Mucosa of stomach (tissue), 1 donor: Measurements from ENCODE around the gene COL7A1.

Source experiments
- H3K27me3 ChIP-seq: one replicate; pipeline ENCODE4 v1.7.0; 2013; ENCODE audit warnings: mild to moderate bottlenecking, low read length; ENCODE audit not compliant: control insufficient read depth, insufficient read depth
- H3K36me3 ChIP-seq: one replicate; pipeline ENCODE4 v1.7.0; 2013; ENCODE audit warnings: low read length; ENCODE audit not compliant: control insufficient read depth, insufficient read depth
- H3K4me1 ChIP-seq: one replicate; pipeline ENCODE4 v1.7.0; 2013; ENCODE audit warnings: mild to moderate bottlenecking, low read length; ENCODE audit not compliant: control insufficient read depth, insufficient read depth
- H3K4me3 ChIP-seq: one replicate; pipeline ENCODE4 v1.7.0; 2013; ENCODE audit warnings: low read length
- H3K9ac ChIP-seq: one replicate; pipeline ENCODE4 v1.7.0; 2013; ENCODE audit warnings: mild to moderate bottlenecking, low read length, moderate library complexity
- H3K9me3 ChIP-seq: one replicate; pipeline ENCODE4 v1.7.0; 2013; ENCODE audit warnings: mild to moderate bottlenecking, low read length, moderate library complexity; ENCODE audit not compliant: control insufficient read depth
- donor health status: Pancreatic carcinoma.

The COL7A1 gene

DNA sequence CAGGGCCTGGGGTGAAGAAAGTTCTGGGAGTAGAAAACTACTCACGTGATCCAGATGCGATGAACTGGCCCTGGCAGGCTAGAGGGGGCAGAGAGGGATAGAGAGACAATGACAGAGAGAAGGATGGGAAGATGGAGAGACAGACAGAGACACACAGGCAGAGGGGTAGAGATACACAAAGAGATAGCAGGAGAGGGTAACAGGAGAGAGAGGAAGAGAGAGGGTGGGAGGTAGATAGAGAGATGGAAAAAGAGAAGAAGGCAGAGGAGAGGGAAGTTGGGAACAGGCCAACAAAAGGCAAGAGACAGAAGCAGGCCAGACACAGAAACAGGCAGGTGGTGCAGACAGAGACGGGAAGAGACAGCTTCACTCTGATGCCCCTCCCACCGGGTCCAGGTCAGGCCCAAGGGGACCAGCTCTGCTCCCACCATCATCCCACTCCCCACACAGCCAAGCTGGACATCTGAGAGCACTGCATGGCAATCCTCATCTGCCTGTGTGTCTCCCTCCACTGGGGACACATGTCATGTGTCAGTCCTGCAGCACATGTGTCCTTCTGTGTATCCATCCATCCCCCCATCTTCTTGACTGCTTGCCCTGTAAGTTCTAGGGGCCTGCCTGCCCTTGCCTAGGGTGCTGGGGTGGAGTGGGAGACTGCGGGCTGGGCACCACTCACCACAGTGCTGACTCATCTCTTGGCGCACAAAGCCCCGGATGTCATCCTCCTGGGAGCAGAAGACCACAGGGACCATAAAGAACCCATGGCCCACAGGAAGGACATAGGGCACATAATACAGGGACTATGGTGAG, 29.3 kb downstream of the COL7A1 start:
- Histone ChIP-seq H3K4me3 (no peak overlapping the region), H3K9me3 (no peaks in the 10 kb centered on the region), H3K36me3 (no peaks in the 10 kb centered on the region), H3K27me3 (no peaks in the 10 kb centered on the region), H3K4me1 (peaks cover 6% of the 10 kb centered on the region), H3K9ac (no peak overlapping the region)

- Histone ChIP-seq H3K4me3 (no peak overlapping the region), H3K27me3 (no peaks in the 10 kb centered on the region), H3K9me3 (no peaks in the 10 kb centered on the region), H3K36me3 (no peaks in the 10 kb centered on the region), H3K4me1 (peaks cover 10% of the 10 kb centered on the region), H3K9ac (no peak overlapping the region)
Observed at GRCh38 chr3:48565186-48565585, 29.9 kb downstream of the COL7A1 start.

- Histone ChIP-seq H3K4me1 (peaks cover 11% of the 10 kb centered on the region), H3K9ac (no peak overlapping the region), H3K9me3 (no peaks in the 10 kb centered on the region), H3K27me3 (no peaks in the 10 kb centered on the region), H3K4me3 (no peak overlapping the region), H3K36me3 (no peaks in the 10 kb centered on the region)
Observed at GRCh38 chr3:48564667-48565066, 30.5 kb downstream of the COL7A1 start.

- H3K9ac ChIP-seq = no peak overlapping the region
Observed at GRCh38 chr3:48564022-48564421, 31.1 kb downstream of the COL7A1 start.

DNA sequence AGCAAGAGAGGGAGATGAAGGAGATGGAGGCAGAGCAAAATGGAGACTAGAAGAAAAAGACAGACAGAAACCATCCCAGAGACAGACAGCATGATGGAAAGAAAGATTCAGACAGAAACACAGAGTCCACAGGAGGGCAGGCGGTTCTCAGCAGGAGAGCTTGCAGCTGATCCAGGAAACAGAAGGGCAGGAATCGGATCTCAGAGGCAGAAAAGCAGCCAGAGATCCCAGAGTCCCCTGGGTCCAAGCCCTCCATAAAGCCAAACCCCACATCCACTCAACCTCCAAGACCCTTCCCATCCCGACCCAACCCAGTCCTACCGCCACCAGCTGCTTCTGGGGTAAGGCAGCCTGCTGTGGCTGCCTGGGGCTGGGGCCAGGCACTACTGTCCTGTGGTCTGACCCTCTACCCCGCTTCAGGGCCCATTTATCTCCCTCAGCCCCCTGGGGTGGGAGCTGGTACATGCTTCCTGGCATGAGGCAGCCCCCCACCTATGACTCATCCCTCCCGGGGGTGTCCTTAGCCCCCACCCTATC, 31.7 kb downstream of the COL7A1 start, which contains the start of gene UCN2:
TSS of gene UCN2 (minus strand) at position 400 of the 537 bp plus-strand sequence. CDS start 657 bp downstream, outside the sequence.
- Histone ChIP-seq H3K27me3 (no peaks in the 10 kb centered on the region), H3K4me1 (peaks cover 19% of the 10 kb centered on the region), H3K9me3 (no peaks in the 10 kb centered on the region), H3K36me3 (no peaks in the 10 kb centered on the region), H3K9ac (no peak within 1 kb of the TSS), H3K4me3 (no peak within 1 kb of the TSS)

More at GRCh38 chr3:48564022-48564421, 31.1 kb downstream of the COL7A1 start:
- no peaks in the 10 kb centered on the region for H3K36me3 ChIP-seq
- no peaks in the 10 kb centered on the region for H3K9me3 ChIP-seq
- H3K4me3 ChIP-seq = no peak overlapping the region
- peaks cover 15% of the 10 kb centered on the region for H3K4me1 ChIP-seq
- no peaks in the 10 kb centered on the region for H3K27me3 ChIP-seq

- H3K9ac ChIP-seq = no peak overlapping the region
- no peaks in the 10 kb centered on the region for H3K9me3 ChIP-seq
- H3K4me1 ChIP-seq = peaks cover 26% of the 10 kb centered on the region
- H3K4me3 ChIP-seq = no peak overlapping the region
- no peaks in the 10 kb centered on the region for H3K27me3 ChIP-seq
- no peaks in the 10 kb centered on the region for H3K36me3 ChIP-seq
Observed at GRCh38 chr3:48562367-48563095, 32.6 kb downstream of the COL7A1 start.

DNA sequence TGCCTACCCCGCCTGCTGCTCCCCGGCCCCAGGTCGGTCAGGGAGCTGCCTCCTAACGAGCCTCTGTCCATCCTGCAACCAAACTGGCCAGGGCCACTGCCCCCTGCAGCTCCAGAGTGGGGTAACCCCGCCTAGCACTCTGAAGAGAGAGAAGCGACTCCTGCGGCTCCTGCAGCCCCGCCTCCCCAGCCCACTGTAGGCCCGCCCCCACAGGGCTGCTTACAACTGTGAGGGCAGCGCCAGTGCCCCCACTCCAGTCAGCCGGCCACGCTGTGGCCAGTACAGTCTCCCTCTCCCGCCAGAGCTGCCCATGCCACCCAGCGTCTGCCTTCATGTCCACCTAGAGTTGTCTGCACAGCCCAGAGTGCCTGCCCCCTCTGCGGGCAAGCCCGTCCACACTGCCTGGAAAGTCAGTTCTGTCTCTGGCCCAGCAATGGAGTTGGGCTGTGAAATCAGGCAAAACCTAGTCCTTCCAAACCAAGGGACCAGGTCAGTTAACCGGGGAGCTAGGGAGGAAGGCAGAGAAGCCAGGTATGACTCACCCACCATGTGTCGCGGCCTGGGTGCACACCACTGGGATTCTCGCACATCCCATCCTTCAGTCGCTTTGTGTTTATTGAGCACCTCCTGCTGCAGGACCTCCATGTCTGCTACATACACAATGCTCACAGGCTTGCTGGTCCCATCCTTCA, 33.9 kb downstream of the COL7A1 start:
- Histone ChIP-seq H3K9ac (peak overlapping the region; percentile 39), H3K27me3 (no peaks in the 10 kb centered on the region), H3K36me3 (no peaks in the 10 kb centered on the region), H3K4me1 (peaks cover 33% of the 10 kb centered on the region), H3K4me3 (no peak overlapping the region), H3K9me3 (no peaks in the 10 kb centered on the region)

DNA sequence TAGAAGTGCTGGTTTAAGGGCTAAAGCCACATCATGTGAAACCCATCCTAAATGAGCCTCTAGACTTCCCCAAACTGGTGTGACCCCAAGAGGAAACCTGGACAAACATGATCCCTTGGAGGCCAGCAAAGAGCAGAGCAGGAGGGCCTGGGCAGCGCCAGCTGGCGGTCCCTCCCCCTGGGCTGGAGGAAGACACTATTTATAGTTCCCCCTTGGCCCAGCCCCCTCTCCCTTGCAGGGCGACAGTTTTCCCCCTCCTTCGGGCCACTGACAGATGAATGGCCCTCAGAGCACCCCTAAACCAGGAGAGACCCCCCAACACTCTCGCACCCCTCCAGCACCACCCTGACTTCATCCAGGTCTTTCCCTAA, 34.5 kb downstream of the COL7A1 start:
- Histone ChIP-seq H3K27me3 (no peaks in the 10 kb centered on the region), H3K36me3 (no peaks in the 10 kb centered on the region), H3K4me3 (no peak overlapping the region), H3K9me3 (no peaks in the 10 kb centered on the region), H3K4me1 (peaks cover 37% of the 10 kb centered on the region), H3K9ac (peak overlapping the region; percentile 39)

GRCh38 chr3:48558493-48559134, 36.5 kb downstream of the COL7A1 start:
- Histone ChIP-seq H3K9me3 (no peaks in the 10 kb centered on the region), H3K4me1 (peaks cover 37% of the 10 kb centered on the region), H3K4me3 (no peak overlapping the region), H3K9ac (no peak overlapping the region), H3K27me3 (no peaks in the 10 kb centered on the region), H3K36me3 (no peaks in the 10 kb centered on the region)

DNA sequence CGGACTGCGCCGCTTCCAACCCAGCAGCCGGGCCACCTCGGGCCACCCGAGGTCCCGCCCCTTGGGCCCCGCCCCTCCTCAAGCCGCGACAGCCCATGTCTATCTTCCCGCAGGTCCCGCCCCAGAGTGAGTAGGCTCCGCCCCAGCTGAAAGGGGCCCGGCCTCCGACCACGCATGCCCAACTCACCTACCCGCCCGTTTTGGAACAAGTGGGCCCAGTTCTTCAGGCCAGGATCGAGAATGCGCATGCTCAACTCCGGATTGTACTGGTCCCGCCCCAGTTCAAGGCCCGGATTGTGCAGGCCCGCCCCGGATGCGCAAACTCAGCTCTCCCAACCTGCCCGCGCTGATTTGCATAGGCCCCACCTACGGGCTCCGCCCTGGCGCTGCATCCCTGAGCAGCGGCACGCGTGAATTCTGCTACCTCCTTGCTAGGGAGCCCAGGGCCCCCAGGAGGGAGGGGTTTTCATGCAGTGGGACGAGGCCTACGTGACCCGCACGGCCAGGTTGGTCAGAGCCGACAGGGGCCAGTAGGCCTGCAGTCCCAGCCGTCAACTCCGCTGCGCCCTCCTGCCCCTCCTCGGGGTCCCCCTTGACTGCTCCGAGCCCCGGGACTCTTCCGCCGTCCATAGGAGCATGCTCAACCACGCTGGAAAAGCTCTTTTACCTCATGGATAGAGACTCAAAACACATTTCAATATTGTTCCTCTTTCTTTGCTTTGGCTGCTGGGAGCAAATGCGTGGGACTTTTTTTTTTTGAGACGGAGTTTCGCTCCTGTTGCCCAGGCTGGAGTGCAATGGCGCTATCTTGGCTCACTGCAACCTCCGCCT, 38.1 kb downstream of the COL7A1 start, which contains the start of gene PFKFB4:
TSS of gene PFKFB4 (minus strand) at position 8 of the 831 bp plus-strand sequence. CDS start 26 bp downstream, outside the sequence.
- H3K9ac ChIP-seq = peak within 1 kb of the TSS; percentile 57
- H3K4me3 ChIP-seq = peak within 1 kb of the TSS; percentile 25
- no peaks in the 10 kb centered on the region for H3K9me3 ChIP-seq
- no peaks in the 10 kb centered on the region for H3K27me3 ChIP-seq
- no peaks in the 10 kb centered on the region for H3K36me3 ChIP-seq
- H3K4me1 ChIP-seq = peaks cover 40% of the 10 kb centered on the region
